HCT116 (cell line): ENCODE measurements around the gene DDX28. TPM values are rescaled to one million over a fixed set of nuclear protein-coding genes. Genes with fewer than 3 reads are reported as not detected.

Experiments used
- ATAC-seq: fragments of 200-7000 bp; cut with Tn5 transposase; 2 replicates; pipeline ENCODE4 v1.9.1; 2020; ENCODE audit warnings: mild to moderate bottlenecking, moderate library complexity
- BruUV-seq: library from RNA; stranded (reverse); fragments of 400-500 nt; replicated peaks from 2 replicates; lab custom pipeline; 2021; lab: Mats Ljungman, UMichigan
- CTCF ChIA-PET: fragments of 300-600 bp; sonication (Branson Sonifier 250); formaldehyde crosslinking; loops from one replicate; lab custom pipeline; 2021; ENCODE audit warnings: antibody characterized with exemption; lab: Charles Lee
- POLR2A ChIA-PET: fragments of 300-600, 350-600 bp; sonication (Branson Sonifier 250); formaldehyde crosslinking; loops from one replicate; lab custom pipeline; 2021; ENCODE audit warnings: antibody characterized with exemption; lab: Charles Lee
- RAD21 ChIA-PET, 2 experiments: fragments of 300-600 bp; sonication (Branson Sonifier 250); formaldehyde crosslinking; loops; one replicate each; lab custom pipeline; 2023; ENCODE audit warnings: low total read pairs in 2 of 2; ENCODE audit not compliant: uncharacterized antibody in 2 of 2, unreplicated experiment in 2 of 2, low non-redundant PET in 1 of 2; lab: Charles Lee
- DNase-seq: peaks from one replicate; pipeline ENCODE4 v3.0.0-alpha.2; 2010; ENCODE audit warnings: low read depth, low spot score
- H2AFZ ChIP-seq: fragments of 200-600 bp; shearing (Covaris generic), sonication (generic); 2 replicates; pipeline ENCODE4 v1.6.1; 2017; ENCODE audit warnings: low read depth, mixed run types, mixed read lengths, antibody characterized with exemption, low read length; ENCODE audit not compliant: poor library complexity, severe bottlenecking
- H3K27ac ChIP-seq: 2 replicates; pipeline ENCODE4 v1.5.1; 2012; ENCODE audit warnings: low read depth, low read length
- H3K27me3 ChIP-seq: fragments of 200-600 bp; sonication (generic); 2 replicates; pipeline ENCODE4 v1.6.1; 2016; ENCODE audit warnings: mixed run types, low read length, mixed read lengths; ENCODE audit not compliant: insufficient read depth
- H3K36me3 ChIP-seq, 2 experiments: fragments of 200-500 bp in 1 of 2; fragments of 200-600 bp in 1 of 2; sonication (Bioruptor generic) in 1 of 2; sonication (generic) in 1 of 2; 2 replicates each; pipeline versions ENCODE4 v1.5.1 to v1.6.1; 2014 to 2016; ENCODE audit warnings: low read length in 2 of 2, inconsistent platforms in 1 of 2, mixed read lengths in 1 of 2, mixed run types in 1 of 2; ENCODE audit not compliant: insufficient read depth in 2 of 2, control insufficient read depth in 1 of 2
- H3K4me1 ChIP-seq, 2 experiments: fragments of 200-600 bp in 1 of 2; sonication (generic) in 1 of 2; 2 replicates each; pipeline versions ENCODE4 v1.5.1 to v1.6.1; 2012 to 2017; ENCODE audit warnings: low read length in 2 of 2, inconsistent platforms in 1 of 2, mild to moderate bottlenecking in 1 of 2, mixed read lengths in 1 of 2, mixed run types in 1 of 2, moderate library complexity in 1 of 2; ENCODE audit not compliant: insufficient read depth in 2 of 2, control insufficient read depth in 1 of 2
- H3K4me2 ChIP-seq: fragments of 200-600 bp; sonication (generic); 2 replicates; pipeline ENCODE4 v1.6.1; 2017; ENCODE audit warnings: mixed run types, low read length, mixed read lengths
- H3K4me3 ChIP-seq, 2 experiments: fragments of 200-600 bp in 1 of 2; sonication (generic) in 1 of 2; replicated peaks in 1 of 2; 2 replicates each; pipeline ENCODE4 v1.5.1; 2011 to 2016; ENCODE audit warnings: low read length in 2 of 2, control low read depth in 1 of 2, low read depth in 1 of 2, mild to moderate bottlenecking in 1 of 2, mixed read lengths in 1 of 2, mixed run types in 1 of 2
- H3K79me2 ChIP-seq: fragments of 200-600 bp; sonication (generic); 2 replicates; pipeline ENCODE4 v1.6.1; 2017; ENCODE audit warnings: mild to moderate bottlenecking, mixed run types, low read length, moderate library complexity, mixed read lengths; ENCODE audit not compliant: insufficient read depth
- H3K9ac ChIP-seq: fragments of 200-600 bp; sonication (generic); 2 replicates; pipeline ENCODE4 v1.6.1; 2016; ENCODE audit warnings: low read length, mixed read lengths
- H3K9me2 ChIP-seq: fragments of 200-600 bp; sonication (generic), shearing (Covaris generic); 2 replicates; pipeline ENCODE4 v1.6.1; 2017; ENCODE audit warnings: mixed run types, mild to moderate bottlenecking, moderate library complexity; ENCODE audit not compliant: insufficient read depth
- H3K9me3 ChIP-seq, 2 experiments: fragments of 200-500 bp in 1 of 2; fragments of 200-600 bp in 1 of 2; sonication (Bioruptor generic) in 1 of 2; sonication (generic) in 1 of 2; 2 replicates each; pipeline ENCODE4 v1.6.1; 2014 to 2017; ENCODE audit warnings: low read length in 2 of 2, mixed read lengths in 2 of 2, inconsistent platforms in 1 of 2, low read depth in 1 of 2, mild to moderate bottlenecking in 1 of 2, mixed run types in 1 of 2, moderate library complexity in 1 of 2; ENCODE audit not compliant: control insufficient read depth in 1 of 2, insufficient read depth in 1 of 2
- H4K20me1 ChIP-seq: fragments of 200-600 bp; sonication (generic), shearing (Covaris generic); 2 replicates; pipeline ENCODE4 v1.6.1; 2017; ENCODE audit warnings: mixed run types, mild to moderate bottlenecking, moderate library complexity; ENCODE audit not compliant: insufficient read depth
- CBX3 ChIP-seq: IDR thresholded peaks from 2 replicates; pipeline ENCODE4 v1.6.1; 2012; ENCODE audit warnings: low read depth
- EZH2phosphoT487 ChIP-seq: fragments of 200-600 bp; IDR thresholded peaks from 2 replicates; pipeline ENCODE4 v1.6.1; 2018; ENCODE audit warnings: antibody characterized with exemption, borderline replicate concordance
- RAD21 ChIP-seq: IDR thresholded peaks from 2 replicates; pipeline ENCODE4 v1.6.1; 2012; ENCODE audit warnings: low read depth, mild to moderate bottlenecking
- SIN3A ChIP-seq: IDR thresholded peaks from 2 replicates; pipeline ENCODE4 v1.6.1; 2012; ENCODE audit warnings: low read depth
- ZFX ChIP-seq: fragments of 450-650 bp; IDR thresholded peaks from 2 replicates; pipeline ENCODE4 v1.6.1; 2017
- intact Hi-C: fragments of 100-400 bp; cut with micrococcal nuclease; formaldehyde crosslinking; loops from 2 replicates; pipeline ENCODE4 v1.10.0; 2022
- total RNA-seq: library from RNA; stranded (reverse); gene quantifications from one replicate; pipeline ENCODE4 v1.2.1, GENCODE V29; 2021; ENCODE audit not compliant: unreplicated experiment
- TF ChIP-seq, protein P1 (sequence below): IDR thresholded peaks from 2 replicates; pipeline ENCODE4 v1.6.1; 2012; ENCODE audit warnings: low read depth

The DDX28 gene
- total RNA-seq, 1 experiment from 2014 or later: 13.8 TPM

DNA sequence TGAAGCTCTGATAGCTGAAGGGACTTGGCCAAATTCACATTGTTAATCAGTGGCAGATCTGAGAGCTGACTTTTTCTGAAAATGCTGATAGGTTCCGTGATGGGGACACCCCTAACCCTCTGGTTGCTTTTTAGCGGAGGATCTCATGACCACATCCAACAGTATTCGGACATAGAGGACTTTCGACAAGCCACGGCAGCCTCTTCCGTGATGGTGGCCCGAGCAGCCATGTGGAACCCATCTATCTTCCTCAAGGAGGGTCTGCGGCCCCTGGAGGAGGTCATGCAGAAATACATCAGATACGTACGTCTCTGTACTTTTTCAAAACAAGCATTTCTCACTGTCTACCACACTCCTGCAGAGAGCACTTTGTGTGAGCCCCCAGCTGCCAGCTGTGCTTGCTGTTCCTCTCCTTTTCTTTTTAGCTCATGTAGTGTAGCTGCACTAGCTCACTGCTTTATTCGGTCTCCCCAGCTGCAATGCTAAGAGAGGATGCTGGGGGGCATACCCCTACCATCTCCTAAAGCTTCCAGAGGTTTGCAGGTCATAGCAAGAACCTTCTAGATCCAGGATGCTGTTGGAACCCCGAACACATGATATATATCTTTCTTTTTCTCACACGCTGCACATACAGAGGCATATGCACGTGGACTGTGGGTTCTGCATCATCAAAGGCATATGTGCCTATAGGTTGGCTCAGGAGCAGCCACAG lies 47.9 kb upstream of the DDX28 start:
- RAD21 ChIA-PET: no interaction called here
- intact Hi-C loops: no loop called here
- no peaks in the 10 kb centered on the region for H3K79me2 ChIP-seq
- no peak for DNase-seq
- TF ChIP-seq RAD21: no peak
- TF ChIP-seq CBX3: no peak
- H3K9me3 ChIP-seq: no peaks in the 10 kb centered on the region
- no peaks in the 10 kb centered on the region for H3K9me2 ChIP-seq
- H3K27me3 ChIP-seq: no peaks in the 10 kb centered on the region
- no peaks in the 10 kb centered on the region for H4K20me1 ChIP-seq
- H3K36me3 ChIP-seq: peaks cover 16 to 29% of the 10 kb centered on the region in 2 experiments; a peak in 3 of 4 replicates
- H3K4me2 ChIP-seq: no peak overlapping the region
- no TSS peak for BruUV-seq
- ATAC-seq: no peak
- peaks cover 0 to 5% of the 10 kb centered on the region in 2 experiments; a peak in 1 of 4 replicates for H3K4me1 ChIP-seq
- no peak overlapping the region for H3K27ac ChIP-seq
- POLR2A ChIA-PET: no interaction called here
- H3K9ac ChIP-seq: no peak overlapping the region
- no peak overlapping the region for H2AFZ ChIP-seq
- no peak overlapping the region for H3K4me3 ChIP-seq
- CTCF ChIA-PET: interaction anchor here (1.0 kb wide), 1 partner anchor 10 kb away, joined by 4 read pairs; no protein-coding TSS in a partner anchor

DNA sequence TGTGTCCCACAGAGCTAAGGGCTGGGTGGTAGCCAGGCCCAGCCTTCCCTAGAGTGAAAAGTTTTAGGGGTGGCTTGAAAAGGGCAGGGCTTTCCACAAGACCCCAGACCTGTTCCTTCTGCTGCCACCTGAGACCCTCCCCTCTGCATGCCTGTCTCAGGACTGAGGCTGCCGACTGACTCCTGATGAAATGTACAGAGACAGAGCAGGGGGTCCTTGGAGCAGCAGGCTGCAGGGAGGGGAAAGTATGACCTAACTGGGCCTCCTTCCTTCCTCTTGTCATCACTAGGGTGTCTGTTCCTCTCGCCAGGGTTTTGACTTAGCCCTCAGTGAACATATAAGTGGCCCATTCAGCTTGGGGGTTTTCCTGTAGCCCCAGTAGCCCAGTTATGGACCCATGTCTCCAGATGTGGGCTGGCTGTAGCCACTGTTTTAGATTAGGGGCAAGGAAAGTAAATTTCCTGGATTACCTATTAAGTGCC lies 47.3 kb upstream of the DDX28 start:
- POLR2A ChIA-PET: no interaction called here
- BruUV-seq: no TSS peak

More for the DNA sequence above, 47.3 kb upstream of the DDX28 start:
- no peaks in the 10 kb centered on the region for H3K9me3 ChIP-seq
- H3K36me3 ChIP-seq: peaks cover 16 to 29% of the 10 kb centered on the region in 2 experiments; a peak in 3 of 4 replicates
- no peaks in the 10 kb centered on the region for H4K20me1 ChIP-seq
- ATAC-seq: no peak
- H3K79me2 ChIP-seq: no peaks in the 10 kb centered on the region
- no peak for TF ChIP-seq EZH2phosphoT487
- no peak for TF ChIP-seq ZFX
- TF ChIP-seq, protein P1, sequence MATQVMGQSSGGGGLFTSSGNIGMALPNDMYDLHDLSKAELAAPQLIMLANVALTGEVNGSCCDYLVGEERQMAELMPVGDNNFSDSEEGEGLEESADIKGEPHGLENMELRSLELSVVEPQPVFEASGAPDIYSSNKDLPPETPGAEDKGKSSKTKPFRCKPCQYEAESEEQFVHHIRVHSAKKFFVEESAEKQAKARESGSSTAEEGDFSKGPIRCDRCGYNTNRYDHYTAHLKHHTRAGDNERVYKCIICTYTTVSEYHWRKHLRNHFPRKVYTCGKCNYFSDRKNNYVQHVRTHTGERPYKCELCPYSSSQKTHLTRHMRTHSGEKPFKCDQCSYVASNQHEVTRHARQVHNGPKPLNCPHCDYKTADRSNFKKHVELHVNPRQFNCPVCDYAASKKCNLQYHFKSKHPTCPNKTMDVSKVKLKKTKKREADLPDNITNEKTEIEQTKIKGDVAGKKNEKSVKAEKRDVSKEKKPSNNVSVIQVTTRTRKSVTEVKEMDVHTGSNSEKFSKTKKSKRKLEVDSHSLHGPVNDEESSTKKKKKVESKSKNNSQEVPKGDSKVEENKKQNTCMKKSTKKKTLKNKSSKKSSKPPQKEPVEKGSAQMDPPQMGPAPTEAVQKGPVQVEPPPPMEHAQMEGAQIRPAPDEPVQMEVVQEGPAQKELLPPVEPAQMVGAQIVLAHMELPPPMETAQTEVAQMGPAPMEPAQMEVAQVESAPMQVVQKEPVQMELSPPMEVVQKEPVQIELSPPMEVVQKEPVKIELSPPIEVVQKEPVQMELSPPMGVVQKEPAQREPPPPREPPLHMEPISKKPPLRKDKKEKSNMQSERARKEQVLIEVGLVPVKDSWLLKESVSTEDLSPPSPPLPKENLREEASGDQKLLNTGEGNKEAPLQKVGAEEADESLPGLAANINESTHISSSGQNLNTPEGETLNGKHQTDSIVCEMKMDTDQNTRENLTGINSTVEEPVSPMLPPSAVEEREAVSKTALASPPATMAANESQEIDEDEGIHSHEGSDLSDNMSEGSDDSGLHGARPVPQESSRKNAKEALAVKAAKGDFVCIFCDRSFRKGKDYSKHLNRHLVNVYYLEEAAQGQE: no peak
- no peak for TF ChIP-seq SIN3A
- no peak for TF ChIP-seq CBX3
- RAD21 ChIA-PET: no interaction called here
- no peak overlapping the region for H3K4me2 ChIP-seq
- H3K4me1 ChIP-seq: peaks cover 0 to 5% of the 10 kb centered on the region in 2 experiments; a peak in 1 of 4 replicates
- no peaks in the 10 kb centered on the region for H3K9me2 ChIP-seq
- H3K27ac ChIP-seq: no peak overlapping the region
- no peaks in the 10 kb centered on the region for H3K27me3 ChIP-seq
- H3K4me3 ChIP-seq: no peak overlapping the region
- H3K9ac ChIP-seq: no peak overlapping the region
- CTCF ChIA-PET: no interaction called here
- H2AFZ ChIP-seq: no peak overlapping the region
- no peak for DNase-seq
- intact Hi-C loops: no loop called here
